Gastrocnemius medialis (tissue), 4 donors: ENCODE measurements around the gene ACSBG1.

ENCODE experiments used
- CTCF ChIP-seq, 5 experiments: fragments of 450-650 bp in 3 of 5; fragments of 200-600 bp in 2 of 5; sonication (generic) in 2 of 5; IDR thresholded peaks in 4 of 5; conservative IDR thresholded peaks in 1 of 5; 1 replicate in 4 of 5; 2 replicates in 1 of 5; pipeline ENCODE4 v1.5.1; 2016 to 2019; ENCODE audit warnings: antibody characterized with exemption in 5 of 5, mild to moderate bottlenecking in 3 of 5, moderate library complexity in 3 of 5
- POLR2A ChIP-seq, 2 donors: fragments of 450-650 bp; IDR thresholded peaks; one replicate each; pipeline ENCODE4 v1.6.1; 2017; ENCODE audit warnings: antibody characterized with exemption in 2 of 2, mild to moderate bottlenecking in 2 of 2, moderate library complexity in 2 of 2

DNA sequence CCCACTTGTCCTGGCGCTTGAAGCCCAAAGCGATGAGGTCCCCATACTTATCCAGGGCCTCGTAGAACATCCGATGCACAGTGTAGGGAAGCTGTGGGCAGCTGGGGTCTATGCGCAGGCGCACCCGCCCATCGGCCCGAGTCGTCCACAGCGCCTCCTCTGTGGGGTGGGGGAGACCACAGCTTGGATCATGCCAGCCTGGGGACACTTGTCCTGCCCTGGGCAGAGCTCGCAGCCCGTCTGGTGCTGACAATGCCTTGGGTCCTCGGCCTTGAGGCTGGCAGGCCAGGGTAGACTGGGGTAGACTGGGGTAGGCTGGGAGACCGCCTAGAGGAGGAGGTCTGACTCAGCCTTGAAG lies 39.8 kb downstream of the ACSBG1 start:
- TF ChIP-seq CTCF (IDR thresholded peaks at IDR 0.05 in 4 of 5, conservative IDR thresholded peaks at IDR 0.05 in 1 of 5) (no peak), POLR2A (IDR thresholded peaks at IDR 0.05) (no peak)
